ENCODE data around the gene FEN1. TPM values are rescaled to one million over a fixed set of nuclear protein-coding genes. Genes with fewer than 3 reads are reported as not detected.

FEN1 gene
- polyA plus RNA-seq, 1 of the 3 experiments (the other 2 are of a cell fraction), result 35.9 TPM

- Histone ChIP-seq H3K4me2 (no peak overlapping the region), H3K4me1 (ENCODE audit: control insufficient read depth in 1 of 2, insufficient read depth in 2 of 2, low read depth in 1 of 2, low read length in 1 of 2) (peaks cover 2 to 20% of the 10 kb centered on the region in 2 experiments; a peak in 2 of 4 replicates), H2AFZ (ENCODE audit: low read depth) (no peak overlapping the region), H3K27me3 (ENCODE audit: insufficient read depth) (no peaks in the 10 kb centered on the region), H3K4me3 (ENCODE audit: low read depth in 2 of 2, low read length in 1 of 2) (no peak overlapping the region), H3F3A (replicated peaks; ENCODE audit: insufficient read depth) (no peaks in the 10 kb centered on the region), H3K9me3 (no peaks in the 10 kb centered on the region), H3K79me2 (ENCODE audit: insufficient read depth) (no peaks in the 10 kb centered on the region), H4K20me1 (ENCODE audit: insufficient read depth) (no peaks in the 10 kb centered on the region), H3K9ac (no peak overlapping the region), H3K27ac (ENCODE audit: low read depth in 2 of 2, low read length in 1 of 2) (no peak overlapping the region), H3K36me3 (replicated peaks in 1 of 2; ENCODE audit: control insufficient read depth in 1 of 2, insufficient read depth in 2 of 2, low read length in 1 of 2) (no peaks in the 10 kb centered on the region), H3K9me2 (no peaks in the 10 kb centered on the region)
- POLR2A ChIA-PET, result no interaction called here
- WGBS (ENCODE audit: low lambda C conversion rate), result 78% methylated on average over 11 of the region's 11 CpGs
- CTCF ChIA-PET, result interaction anchor here (0.7 to 14.3 kb wide), 6 partner anchors 14 to 346 kb away, joined by 3 to 140 read pairs (median 4); partner anchors contain the start of genes FEN1 and TMEM258
- TF ChIP-seq TCF12 (IDR thresholded peaks at IDR 0.05) (no peak), YY1 (IDR thresholded peaks at IDR 0.05; ENCODE audit: low read depth) (no peak), NRF1 (IDR thresholded peaks at IDR 0.05; ENCODE audit: low read depth, low read length) (no peak), RAD21 (IDR thresholded peaks at IDR 0.05; ENCODE audit: low read length) (no peak), GATA2 (CRISPR knock-in tag; IDR thresholded peaks at IDR 0.05) (no peak), NFIC (IDR thresholded peaks at IDR 0.05; ENCODE audit: borderline replicate concordance) (no peak), FOSL2 (IDR thresholded peaks at IDR 0.05; ENCODE audit: borderline replicate concordance, low read depth) (no peak), SMC3 (IDR thresholded peaks at IDR 0.05; ENCODE audit: low read depth, low read length) (no peak), MXI1 (IDR thresholded peaks at IDR 0.05; ENCODE audit: low read depth, low read length) (no peak), RCOR1 (IDR thresholded peaks at IDR 0.05; ENCODE audit: low read length) (no peak), PBX3 (IDR thresholded peaks at IDR 0.05) (no peak), EZH2phosphoT487 (IDR thresholded peaks at IDR 0.05; ENCODE audit: borderline replicate concordance, low read depth) (no peak), JUND (IDR thresholded peaks at IDR 0.05) (no peak), ELF1 (IDR thresholded peaks at IDR 0.05) (no peak)
- TF ChIP-seq, protein P1, sequence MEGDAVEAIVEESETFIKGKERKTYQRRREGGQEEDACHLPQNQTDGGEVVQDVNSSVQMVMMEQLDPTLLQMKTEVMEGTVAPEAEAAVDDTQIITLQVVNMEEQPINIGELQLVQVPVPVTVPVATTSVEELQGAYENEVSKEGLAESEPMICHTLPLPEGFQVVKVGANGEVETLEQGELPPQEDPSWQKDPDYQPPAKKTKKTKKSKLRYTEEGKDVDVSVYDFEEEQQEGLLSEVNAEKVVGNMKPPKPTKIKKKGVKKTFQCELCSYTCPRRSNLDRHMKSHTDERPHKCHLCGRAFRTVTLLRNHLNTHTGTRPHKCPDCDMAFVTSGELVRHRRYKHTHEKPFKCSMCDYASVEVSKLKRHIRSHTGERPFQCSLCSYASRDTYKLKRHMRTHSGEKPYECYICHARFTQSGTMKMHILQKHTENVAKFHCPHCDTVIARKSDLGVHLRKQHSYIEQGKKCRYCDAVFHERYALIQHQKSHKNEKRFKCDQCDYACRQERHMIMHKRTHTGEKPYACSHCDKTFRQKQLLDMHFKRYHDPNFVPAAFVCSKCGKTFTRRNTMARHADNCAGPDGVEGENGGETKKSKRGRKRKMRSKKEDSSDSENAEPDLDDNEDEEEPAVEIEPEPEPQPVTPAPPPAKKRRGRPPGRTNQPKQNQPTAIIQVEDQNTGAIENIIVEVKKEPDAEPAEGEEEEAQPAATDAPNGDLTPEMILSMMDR (IDR thresholded peaks at IDR 0.05), result no peak
- DNase-seq, result no peak
Observed at GRCh38 chr11:61761440-61762222, 31.1 kb upstream of the FEN1 start.

- no peaks in the 10 kb centered on the region for H3K9me2 ChIP-seq
- H3K27me3 ChIP-seq (ENCODE audit: insufficient read depth), result no peaks in the 10 kb centered on the region
- no peaks in the 10 kb centered on the region for H3K9me3 ChIP-seq
- H3K36me3 ChIP-seq (replicated peaks in 1 of 2; ENCODE audit: control insufficient read depth in 1 of 2, insufficient read depth in 2 of 2, low read length in 1 of 2), result no peaks in the 10 kb centered on the region
- H2AFZ ChIP-seq (ENCODE audit: low read depth), result no peak overlapping the region
- 90% methylated on average over 4 of the region's 10 CpGs for WGBS (ENCODE audit: low lambda C conversion rate)
- no peak overlapping the region for H3K9ac ChIP-seq
- H3K4me3 ChIP-seq (ENCODE audit: low read depth in 2 of 2, low read length in 1 of 2), result no peak overlapping the region
- no peaks in the 10 kb centered on the region for H3F3A ChIP-seq (replicated peaks; ENCODE audit: insufficient read depth)
- POLR2A ChIA-PET, result no interaction called here
- H3K4me2 ChIP-seq, result no peak overlapping the region
- H3K79me2 ChIP-seq (ENCODE audit: insufficient read depth), result no peaks in the 10 kb centered on the region
- peaks cover 0 to 20% of the 10 kb centered on the region in 2 experiments; a peak in 2 of 4 replicates for H3K4me1 ChIP-seq (ENCODE audit: control insufficient read depth in 1 of 2, insufficient read depth in 2 of 2, low read depth in 1 of 2, low read length in 1 of 2)
- no peaks in the 10 kb centered on the region for H4K20me1 ChIP-seq (ENCODE audit: insufficient read depth)
- DNase-seq, result no peak
- no peak overlapping the region for H3K27ac ChIP-seq (ENCODE audit: low read depth in 2 of 2, low read length in 1 of 2)
- CTCF ChIA-PET, result interaction anchor here (0.9 to 14.3 kb wide), 5 partner anchors 15 to 320 kb away, joined by 3 to 140 read pairs (median 4); partner anchors contain the start of genes FEN1 and TMEM258
- TF ChIP-seq GATA2 (CRISPR knock-in tag; IDR thresholded peaks at IDR 0.05) (no peak), NFIC (IDR thresholded peaks at IDR 0.05; ENCODE audit: borderline replicate concordance) (no peak), SIN3A (IDR thresholded peaks at IDR 0.05; ENCODE audit: borderline replicate concordance, low read depth, low read length) (no peak), TAF1 (IDR thresholded peaks at IDR 0.05; ENCODE audit: borderline replicate concordance, low read depth, low read length) (no peak), TEAD4 (IDR thresholded peaks at IDR 0.05; ENCODE audit: borderline replicate concordance, insufficient read depth) (no peak), REST (IDR thresholded peaks at IDR 0.05; ENCODE audit: low read depth, low read length) (no peak)
- TF ChIP-seq, protein P1 (IDR thresholded peaks at IDR 0.05), result no peak
Observed at GRCh38 chr11:61762223-61762615, 30.5 kb upstream of the FEN1 start.
